AG20443 (cell line): ENCODE measurements around the gene MAML3.

Experiments
- DNase-seq: peaks from one replicate; pipeline ENCODE4 v3.0.0; 2012; ENCODE audit warnings: low spot score, mixed read lengths

MAML3 gene

GRCh38 chr4:140003876-140004548, 150.0 kb downstream of the MAML3 start:
- no peak for DNase-seq

- no peak for DNase-seq
Measured at GRCh38 chr4:140000232-140000631, 153.8 kb downstream of the MAML3 start.

GRCh38 chr4:139988863-139989765, 164.9 kb downstream of the MAML3 start:
- DNase-seq, result peak; percentile 93

- DNase-seq, result no peak
Measured at GRCh38 chr4:139987502-139987850, 166.5 kb downstream of the MAML3 start.

GRCh38 chr4:139986689-139987501, 167.1 kb downstream of the MAML3 start:
- no peak for DNase-seq

- DNase-seq, result no peak
Measured at GRCh38 chr4:139986106-139986505, 167.9 kb downstream of the MAML3 start.

- DNase-seq, result no peak
Measured at GRCh38 chr4:139985401-139985800, 168.6 kb downstream of the MAML3 start.

GRCh38 chr4:139984471-139984870, 169.5 kb downstream of the MAML3 start:
- DNase-seq, result no peak

GRCh38 chr4:139978692-139979091, 175.3 kb downstream of the MAML3 start:
- no peak for DNase-seq

GRCh38 chr4:139977838-139978609, 176.0 kb downstream of the MAML3 start:
- DNase-seq, result no peak

GRCh38 chr4:139975830-139976272, 178.1 kb downstream of the MAML3 start:
- DNase-seq, result peak; percentile 44

GRCh38 chr4:139973616-139974015, 180.4 kb downstream of the MAML3 start:
- DNase-seq, result no peak

- no peak for DNase-seq
Measured at GRCh38 chr4:139973015-139973414, 181.0 kb downstream of the MAML3 start.

- DNase-seq, result no peak
Measured at GRCh38 chr4:139972305-139972704, 181.7 kb downstream of the MAML3 start.

GRCh38 chr4:139971111-139971510, 182.9 kb downstream of the MAML3 start:
- DNase-seq, result no peak

- no peak for DNase-seq
Measured at GRCh38 chr4:139969635-139970266, 184.2 kb downstream of the MAML3 start.

- DNase-seq, result no peak
Measured at GRCh38 chr4:139968831-139969230, 185.2 kb downstream of the MAML3 start.

- no peak for DNase-seq
Measured at GRCh38 chr4:139966383-139966782, 187.6 kb downstream of the MAML3 start.

- DNase-seq, result no peak
Measured at GRCh38 chr4:139965789-139966188, 188.2 kb downstream of the MAML3 start.

- DNase-seq, result no peak
Measured at GRCh38 chr4:139963708-139964107, 190.3 kb downstream of the MAML3 start.

GRCh38 chr4:139962130-139962684, 191.8 kb downstream of the MAML3 start:
- DNase-seq, result no peak
